WI38 (cell line): Measurements from ENCODE around the gene CREBZF.

Experiments
- H3K4me3 ChIP-seq: 2 replicates; pipeline ENCODE4 v1.5.1; 2011; ENCODE audit warnings: low read depth, mild to moderate bottlenecking, control low read depth, low read length
- CTCF ChIP-seq: IDR thresholded peaks from 2 replicates; pipeline ENCODE4 v1.5.1; 2012; ENCODE audit warnings: low read depth, mild to moderate bottlenecking, control low read depth, low read length

Gene CREBZF

GRCh38 chr11:85664615-85665481 lies at the start of gene CREBZF:
Gene CREBZF (minus strand): TSS chr11:85665129. CDS start chr11:85664875, 254 bp downstream.
- TF ChIP-seq CTCF, result no peak

GRCh38 chr11:85712953-85713352 lies 48.0 kb upstream of the CREBZF start:
- no peak overlapping the region for H3K4me3 ChIP-seq
- no peak for TF ChIP-seq CTCF

More at GRCh38 chr11:85664615-85665481, at the start of gene CREBZF:
- H3K4me3 ChIP-seq, result peak within 1 kb of the TSS; percentile 84

GRCh38 chr11:85710917-85711316 lies 46.0 kb upstream of the CREBZF start:
- H3K4me3 ChIP-seq, result no peak overlapping the region
- no peak for TF ChIP-seq CTCF

GRCh38 chr11:85709941-85710702 lies 45.2 kb upstream of the CREBZF start:
- no peak for TF ChIP-seq CTCF
- H3K4me3 ChIP-seq, result no peak overlapping the region

- H3K4me3 ChIP-seq, result no peak overlapping the region
- TF ChIP-seq CTCF, result no peak
Observed at GRCh38 chr11:85705800-85706199, 40.9 kb upstream of the CREBZF start.

GRCh38 chr11:85704967-85705366 lies 40.0 kb upstream of the CREBZF start:
- TF ChIP-seq CTCF, result no peak
- no peak overlapping the region for H3K4me3 ChIP-seq
